GM23248 (cell line): ENCODE data around the gene PNMT. TPM values are rescaled to one million over a fixed set of nuclear protein-coding genes. Genes with fewer than 3 reads are reported as not detected.
A peak's percentile ranks its signal among the peaks of the same experiment; 100 is the strongest.

Source experiments
- DNase-seq: peaks from one replicate; pipeline ENCODE4 v3.0.0-alpha.2; 2015
- H2AFZ ChIP-seq: fragments of 200-600 bp; sonication (generic); 2 replicates; pipeline ENCODE4 v1.6.1; 2016; ENCODE audit warnings: antibody characterized with exemption
- H3F3A ChIP-seq: fragments of 200-600 bp; sonication (generic); 2 replicates; pipeline ENCODE4 v1.6.1; 2016; ENCODE audit warnings: mild to moderate bottlenecking, antibody characterized with exemption, mixed run types; ENCODE audit not compliant: insufficient read depth
- H3K27ac ChIP-seq: fragments of 200-600 bp; sonication (generic); 2 replicates; pipeline ENCODE4 v1.5.1; 2016; ENCODE audit warnings: mild to moderate bottlenecking
- H3K27me3 ChIP-seq: fragments of 200-600 bp; sonication (generic); replicated peaks from 2 replicates; pipeline ENCODE4 v1.6.1; 2016; ENCODE audit warnings: mild to moderate bottlenecking; ENCODE audit not compliant: insufficient read depth
- H3K36me3 ChIP-seq: fragments of 200-600 bp; sonication (generic); 2 replicates; pipeline ENCODE4 v1.6.1; 2016; ENCODE audit warnings: low read depth, mild to moderate bottlenecking
- H3K4me1 ChIP-seq: fragments of 200-600 bp; sonication (generic); 2 replicates; pipeline ENCODE4 v1.6.1; 2016; ENCODE audit warnings: mild to moderate bottlenecking; ENCODE audit not compliant: insufficient read depth
- H3K4me2 ChIP-seq: fragments of 200-600 bp; sonication (generic); one replicate; pipeline ENCODE4 v1.6.1; 2016; ENCODE audit warnings: mild to moderate bottlenecking; ENCODE audit not compliant: unreplicated experiment
- H3K4me3 ChIP-seq: fragments of 200-600 bp; sonication (generic); 2 replicates; pipeline ENCODE4 v1.5.1; 2016; ENCODE audit warnings: mild to moderate bottlenecking
- H3K79me2 ChIP-seq: fragments of 200-600 bp; sonication (generic); 2 replicates; pipeline ENCODE4 v1.6.1; 2016; ENCODE audit warnings: mild to moderate bottlenecking; ENCODE audit not compliant: insufficient read depth
- H3K9ac ChIP-seq: fragments of 200-600 bp; sonication (generic); 2 replicates; pipeline ENCODE4 v1.6.1; 2016; ENCODE audit warnings: mild to moderate bottlenecking
- H3K9me2 ChIP-seq: fragments of 200-600 bp; sonication (generic); 2 replicates; pipeline ENCODE4 v1.6.1; 2016; ENCODE audit warnings: mixed run types, mild to moderate bottlenecking, moderate library complexity; ENCODE audit not compliant: insufficient read depth
- H3K9me3 ChIP-seq: fragments of 200-600 bp; sonication (generic); one replicate; pipeline ENCODE4 v1.6.1; 2017; ENCODE audit warnings: low read depth
- H4K20me1 ChIP-seq: fragments of 200-600 bp; sonication (generic); 2 replicates; pipeline ENCODE4 v1.6.0; 2016; ENCODE audit not compliant: insufficient read depth
- EZH2 ChIP-seq: fragments of 200-600 bp; sonication (generic); IDR thresholded peaks from 2 replicates; pipeline ENCODE4 v1.6.1; 2018; ENCODE audit warnings: antibody characterized with exemption, mild to moderate bottlenecking; ENCODE audit not compliant: insufficient read depth, poor library complexity, severe bottlenecking
- EZH2phosphoT487 ChIP-seq: fragments of 200-600 bp; sonication (generic); IDR thresholded peaks from 2 replicates; pipeline ENCODE4 v1.6.1; 2018; ENCODE audit warnings: antibody characterized with exemption, moderate library complexity, mild to moderate bottlenecking, low read depth; ENCODE audit not compliant: insufficient read depth
- WGBS, 2 experiments: methylation state at CpG; one replicate each; pipeline ENCODE4 v1.1.6; 2015 to 2017; ENCODE audit warnings: low lambda C conversion rate in 2 of 2, low coverage in 1 of 2; ENCODE audit errors: missing lambda C conversion rate in 2 of 2; 5-methylcytosine and 5-hydroxymethylcytosine counted together
- in situ Hi-C: fragments of 300-500 bp; cut with MboI; formaldehyde crosslinking; loops from 2 replicates; pipeline ENCODE4 v1.15.0; 2020
- polyA plus RNA-seq: library from polyadenylated mRNA; unstranded; fragments of >200 nt; fragmentation: Nextera tagmentation; extraction: Ambion mirVana; gene quantifications from 2 replicates; pipeline ENCODE4 v1.2.1, GENCODE V29; 2016
- total RNA-seq: library from RNA; depleted of rRNA; stranded (reverse); fragments of >200 nt; shearing (Covaris generic); gene quantifications from 2 replicates; pipeline ENCODE4 v1.2.3, GENCODE V29; 2014

Gene PNMT
- total and polyA plus RNA-seq, 2 experiments from 2014 or later: not detected

- no peak within 1 kb of the TSS for H3K4me2 ChIP-seq
- DNase-seq: no peak
- H3K9me3 ChIP-seq: no peaks in the 10 kb centered on the region
- WGBS, 2 experiments: 53 to 60% methylated on average over 13 to 15 of the region's 15 CpGs
- peaks cover 27% of the 10 kb centered on the region; the same call in 1 of the 2 replicates for H3K27me3 ChIP-seq
- no peak within 1 kb of the TSS for H3K9ac ChIP-seq
- no peaks in the 10 kb centered on the region for H4K20me1 ChIP-seq
- H3K9me2 ChIP-seq: no peaks in the 10 kb centered on the region
- no peak within 1 kb of the TSS for H3K27ac ChIP-seq
- no peaks in the 10 kb centered on the region for H3K4me1 ChIP-seq
- TF ChIP-seq EZH2 (no peak), EZH2phosphoT487 (no peak)
- H3K36me3 ChIP-seq: no peaks in the 10 kb centered on the region
- in situ Hi-C loops: no loop called here
- no peak within 1 kb of the TSS for H2AFZ ChIP-seq
- H3K79me2 ChIP-seq: no peaks in the 10 kb centered on the region
- no peak within 1 kb of the TSS for H3K4me3 ChIP-seq
- H3F3A ChIP-seq: no peaks in the 10 kb centered on the region
Measured at GRCh38 chr17:39664581-39665561, 3.4 kb upstream of the PNMT start, which contains the start of gene TCAP. Gene TCAP (plus strand): TSS chr17:39665349. CDS start chr17:39665360, 11 bp downstream.

- no peaks in the 10 kb centered on the region for H4K20me1 ChIP-seq
- no peaks in the 10 kb centered on the region for H3K79me2 ChIP-seq
- no peaks in the 10 kb centered on the region for H3K36me3 ChIP-seq
- WGBS, 2 experiments: 27 to 28% methylated on average over 15 to 17 of the region's 17 CpGs
- H3K9ac ChIP-seq: no peak overlapping the region
- DNase-seq: peak; percentile 43
- in situ Hi-C loops: no loop called here
- H3K9me3 ChIP-seq: no peaks in the 10 kb centered on the region
- no peaks in the 10 kb centered on the region for H3K9me2 ChIP-seq
- no peaks in the 10 kb centered on the region for H3K4me1 ChIP-seq
- H3K27ac ChIP-seq: no peak overlapping the region
- peaks cover 32% of the 10 kb centered on the region; the same call in 1 of the 2 replicates for H3K27me3 ChIP-seq
- H3K4me2 ChIP-seq: no peak overlapping the region
- no peaks in the 10 kb centered on the region for H3F3A ChIP-seq
- no peak overlapping the region for H2AFZ ChIP-seq
- no peak for TF ChIP-seq EZH2phosphoT487
- no peak for TF ChIP-seq EZH2
- no peak overlapping the region for H3K4me3 ChIP-seq
Measured at GRCh38 chr17:39665642-39666224, 2.5 kb upstream of the PNMT start.

DNA sequence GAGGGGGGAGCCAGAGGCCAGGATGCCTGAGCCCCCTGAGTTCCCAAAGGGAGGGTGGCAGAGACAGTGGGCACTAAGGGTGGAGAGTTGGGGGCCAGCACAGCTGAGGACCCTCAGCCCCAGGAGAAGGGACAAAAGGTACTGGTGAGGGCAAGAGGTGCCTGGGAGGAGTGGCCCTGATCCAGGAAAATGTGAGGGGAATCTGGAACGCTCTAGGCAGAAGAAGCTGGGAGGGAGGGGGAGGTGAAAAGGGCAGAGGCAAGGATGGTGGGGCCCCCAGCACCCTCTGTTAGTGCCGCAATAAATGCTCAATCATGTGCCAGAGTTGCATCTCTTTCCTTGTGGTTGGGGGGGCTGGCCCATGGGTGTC, 2.0 kb upstream of the PNMT start:
- Histone ChIP-seq H3K9me3 (no peaks in the 10 kb centered on the region), H2AFZ (no peak overlapping the region), H3K27ac (no peak overlapping the region), H3K4me2 (no peak overlapping the region), H3K4me3 (no peak overlapping the region), H3K27me3 (peaks cover 33% of the 10 kb centered on the region; the same call in 1 of the 2 replicates), H3K36me3 (no peaks in the 10 kb centered on the region), H3K9ac (no peak overlapping the region), H3K79me2 (no peaks in the 10 kb centered on the region), H3K4me1 (no peaks in the 10 kb centered on the region), H4K20me1 (no peaks in the 10 kb centered on the region), H3F3A (no peaks in the 10 kb centered on the region), H3K9me2 (no peaks in the 10 kb centered on the region)
- TF ChIP-seq EZH2 (no peak), EZH2phosphoT487 (no peak)
- DNase-seq: peak; percentile 19
- in situ Hi-C loops: no loop called here
- 49 to 52% methylated on average over 2 of the region's 2 CpGs for WGBS, 2 experiments

DNA sequence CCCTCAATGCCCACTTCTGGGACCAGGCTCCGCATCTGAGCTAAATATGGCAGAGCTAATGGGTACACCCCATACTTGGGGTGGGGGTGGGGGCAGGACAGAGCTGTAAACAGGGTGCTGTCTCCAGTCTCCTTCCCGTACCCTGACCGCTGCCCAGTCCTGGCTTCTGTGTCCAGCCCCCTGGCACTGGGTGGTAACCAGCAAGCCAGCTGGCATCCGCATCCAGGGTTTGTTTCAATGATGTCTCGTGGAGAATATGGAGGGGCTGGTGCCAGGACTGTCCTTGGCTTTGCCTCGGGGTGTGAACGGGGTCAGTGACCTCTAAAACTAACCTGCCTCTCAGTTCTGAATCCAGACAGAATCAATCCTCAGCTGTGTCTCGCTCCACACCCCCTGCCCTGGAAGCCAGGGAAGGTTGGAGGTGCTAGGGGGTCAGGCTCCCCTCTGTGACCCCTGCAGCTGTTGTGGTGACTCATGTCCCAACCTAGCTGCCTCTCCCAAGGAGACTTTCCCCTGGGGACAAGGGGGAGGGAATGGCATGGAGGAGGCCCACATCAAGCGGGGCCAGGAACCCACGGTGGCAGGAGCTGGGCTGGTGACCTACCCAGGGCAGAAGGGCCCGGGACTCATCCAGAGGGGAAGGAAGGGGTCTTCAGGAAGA, 1.5 kb upstream of the PNMT start:
- H3K27ac ChIP-seq: no peak overlapping the region
- H4K20me1 ChIP-seq: no peaks in the 10 kb centered on the region
- peak; percentile 15 for DNase-seq
- peaks cover 37% of the 10 kb centered on the region; the same call in 1 of the 2 replicates for H3K27me3 ChIP-seq
- no peak overlapping the region for H2AFZ ChIP-seq
- no peaks in the 10 kb centered on the region for H3K79me2 ChIP-seq
- WGBS, 2 experiments: 60% methylated on average over 11 of the region's 11 CpGs
- no peaks in the 10 kb centered on the region for H3F3A ChIP-seq
- in situ Hi-C loops: no loop called here
- no peaks in the 10 kb centered on the region for H3K36me3 ChIP-seq
- no peak overlapping the region for H3K4me2 ChIP-seq
- no peaks in the 10 kb centered on the region for H3K9me2 ChIP-seq
- no peaks in the 10 kb centered on the region for H3K4me1 ChIP-seq
- no peaks in the 10 kb centered on the region for H3K9me3 ChIP-seq
- no peak overlapping the region for H3K9ac ChIP-seq
- H3K4me3 ChIP-seq: no peak overlapping the region
- no peak for TF ChIP-seq EZH2phosphoT487
- no peak for TF ChIP-seq EZH2
